Measurements from ENCODE around the gene CTRB2.
"Not testable (repeated sequence)": the region's sequence is repeated elsewhere in the genome, so short reads cannot be mapped to it uniquely, and the experiment has no call there.

CTRB2 gene

GRCh38 chr16:75242436-75243078, 35.6 kb upstream of the CTRB2 start:
- in situ Hi-C loops (cut with MboI; ENCODE audit: low sequenced_read_pairs) = not testable (repeated sequence)

- in situ Hi-C loops (cut with MboI; ENCODE audit: low sequenced_read_pairs) = no loop called here
These were observed 35.0 kb upstream of the CTRB2 start for GRCh38 chr16:75241955-75242354.

- in situ Hi-C loops (cut with MboI; ENCODE audit: low sequenced_read_pairs) = no loop called here
These were observed 34.5 kb upstream of the CTRB2 start for GRCh38 chr16:75241412-75241811.

GRCh38 chr16:75240633-75241032, 33.7 kb upstream of the CTRB2 start:
- in situ Hi-C loops (cut with MboI; ENCODE audit: low sequenced_read_pairs) = not testable (repeated sequence)

DNA sequence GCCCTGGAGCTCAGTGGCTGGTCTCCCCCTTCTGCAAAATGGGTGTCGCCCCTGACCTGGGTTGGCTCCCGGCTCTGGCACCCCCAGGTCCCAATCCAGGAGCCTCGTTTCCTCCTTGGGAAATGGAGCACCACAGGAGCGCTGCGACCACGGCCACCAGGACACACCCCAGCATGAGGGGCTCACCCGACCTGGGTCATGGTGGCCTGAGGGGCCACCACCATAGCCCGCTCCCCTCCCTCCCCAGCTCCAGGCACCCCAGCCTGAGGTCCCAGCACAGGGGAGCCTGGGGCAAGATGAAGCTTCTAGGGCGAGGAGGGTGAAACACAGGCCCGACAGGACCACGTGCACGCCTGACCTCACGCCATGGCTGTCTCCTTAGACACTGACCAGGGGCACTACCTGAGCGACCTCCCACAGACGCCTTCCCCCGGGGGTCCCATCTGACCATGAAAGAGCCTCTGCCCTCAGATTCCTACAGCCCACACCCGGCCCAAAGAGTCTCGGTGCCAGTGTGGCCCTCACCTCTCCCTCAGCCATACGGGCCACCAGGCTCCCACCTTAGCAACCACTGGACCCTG, 32.7 kb upstream of the CTRB2 start:
- in situ Hi-C loops (cut with MboI; ENCODE audit: low sequenced_read_pairs) = no loop called here

GRCh38 chr16:75238853-75239541, 32.0 kb upstream of the CTRB2 start:
- in situ Hi-C loops (cut with MboI; ENCODE audit: low sequenced_read_pairs) = no loop called here

GRCh38 chr16:75238132-75238852, 31.3 kb upstream of the CTRB2 start:
- in situ Hi-C loops (cut with MboI; ENCODE audit: low sequenced_read_pairs) = no loop called here

DNA sequence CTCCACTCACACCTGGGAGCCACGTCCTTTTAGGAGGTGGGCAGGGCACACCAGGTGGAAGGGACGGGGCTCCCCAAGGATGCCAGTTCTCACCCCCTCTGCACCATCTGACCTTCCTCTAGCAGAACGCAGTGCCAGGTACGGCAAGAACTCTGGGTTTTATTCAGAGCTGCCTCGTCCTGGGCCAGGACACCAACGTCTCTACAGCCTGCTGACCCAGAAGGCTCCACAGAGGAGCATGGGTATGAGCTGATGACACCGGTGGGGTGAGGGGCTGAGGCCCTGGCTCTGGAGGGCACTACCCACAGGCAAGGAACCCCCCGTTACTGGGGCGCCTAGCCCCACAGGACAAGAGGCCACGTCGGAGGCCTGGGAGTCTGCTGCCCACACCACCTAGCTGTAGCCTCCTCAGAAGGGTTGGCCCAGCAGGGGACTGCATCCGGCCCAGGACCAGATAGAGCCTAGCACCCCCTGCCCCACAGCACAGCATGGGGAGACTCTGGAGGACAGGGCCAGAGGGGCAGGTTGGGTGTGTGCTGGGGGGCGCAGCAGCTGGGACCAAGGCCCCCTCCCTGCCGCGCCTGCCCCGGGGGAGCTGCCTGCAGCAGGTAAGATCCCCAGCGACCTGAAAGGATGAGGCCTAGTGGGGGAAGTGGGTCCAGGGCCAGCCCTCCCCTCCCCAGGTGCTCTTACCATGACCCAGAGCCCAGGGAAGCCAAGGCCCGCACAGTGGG, 30.6 kb upstream of the CTRB2 start:
- in situ Hi-C loops (cut with MboI; ENCODE audit: low sequenced_read_pairs) = no loop called here

GRCh38 chr16:75236736-75237397, 29.9 kb upstream of the CTRB2 start:
- in situ Hi-C loops (cut with MboI; ENCODE audit: low sequenced_read_pairs) = no loop called here

DNA sequence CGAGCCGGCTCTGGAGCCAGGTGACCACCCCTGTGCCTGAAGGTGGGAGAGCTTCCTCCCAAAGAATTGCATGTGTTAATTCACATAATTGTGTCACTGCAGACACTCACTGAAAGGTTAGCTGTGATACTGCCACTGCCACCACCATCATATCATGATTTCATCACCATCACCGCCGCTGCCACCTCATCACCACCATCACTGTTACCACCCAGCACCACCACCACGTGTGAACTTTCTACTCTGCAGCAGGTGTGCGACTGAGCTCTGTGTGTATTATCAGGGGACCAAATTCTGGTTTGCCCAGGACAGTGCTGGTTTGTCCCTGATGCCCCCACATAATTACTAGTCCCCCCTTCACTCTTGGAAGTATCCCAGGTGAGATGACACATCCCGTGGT, 29.3 kb upstream of the CTRB2 start:
- in situ Hi-C loops (cut with MboI; ENCODE audit: low sequenced_read_pairs) = no loop called here

DNA sequence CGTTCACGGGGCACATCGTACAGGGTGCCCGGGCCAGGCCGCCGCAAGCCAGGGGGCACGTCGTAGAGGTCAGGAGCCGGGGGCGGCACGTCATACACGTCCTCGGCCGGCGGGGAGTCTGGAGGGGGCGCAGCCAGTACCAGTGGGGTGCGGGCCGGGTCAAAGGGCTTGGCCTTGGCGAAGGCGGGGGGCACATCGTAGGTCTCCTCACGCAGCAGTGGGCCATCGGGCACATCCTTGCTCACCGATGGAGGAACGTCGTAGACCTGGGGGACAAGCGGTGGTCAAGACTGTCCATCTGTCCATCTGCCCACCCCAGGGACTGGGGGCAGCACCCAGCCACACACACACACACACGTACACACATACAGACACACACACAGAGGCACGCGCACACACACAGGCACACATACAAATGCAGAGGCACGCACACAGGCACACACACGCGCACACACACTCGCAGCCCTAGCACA, 28.8 kb upstream of the CTRB2 start:
- in situ Hi-C loops (cut with MboI; ENCODE audit: low sequenced_read_pairs) = no loop called here

DNA sequence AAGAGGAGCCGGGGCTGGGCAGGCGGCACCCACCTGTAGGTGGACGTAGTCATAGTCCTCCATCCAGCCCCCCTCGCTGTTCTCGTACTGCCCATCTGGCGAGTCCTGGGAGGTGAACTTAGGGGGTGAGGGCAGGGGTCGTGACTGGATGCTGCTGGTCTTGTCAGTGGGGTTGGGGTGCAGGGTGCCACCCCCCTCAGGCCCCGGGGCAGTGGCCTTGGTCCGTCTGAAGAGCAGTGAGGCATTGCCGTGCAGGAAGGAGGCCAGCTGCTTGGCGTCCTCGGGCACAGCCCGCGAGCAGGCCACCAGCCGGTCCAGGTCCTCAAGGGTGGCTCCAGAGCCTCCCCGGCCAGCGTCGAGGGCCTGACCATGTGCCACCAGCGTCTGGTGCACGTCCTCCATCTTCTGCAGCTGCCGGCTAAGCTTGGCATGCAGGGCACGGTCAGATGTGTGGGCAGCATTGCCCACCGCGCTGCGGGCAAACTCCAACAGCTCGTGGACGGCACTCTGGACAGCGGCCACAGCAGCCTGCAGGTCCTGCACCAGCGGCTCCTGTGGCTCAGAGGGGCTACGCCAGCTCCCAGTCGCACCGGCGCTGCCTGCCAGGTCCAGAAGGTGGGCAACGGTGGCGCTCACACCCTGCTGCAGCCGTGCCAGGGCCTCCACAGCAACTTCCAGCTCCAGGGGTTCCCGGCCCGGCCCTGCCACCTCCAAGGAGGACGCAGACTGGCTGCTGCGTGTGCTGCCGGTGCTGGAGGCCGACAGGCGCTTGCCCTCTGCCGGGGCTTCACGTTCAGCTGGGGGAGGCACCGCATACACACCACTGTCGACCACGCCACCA, 28.1 kb upstream of the CTRB2 start:
- in situ Hi-C loops (cut with MboI; ENCODE audit: low sequenced_read_pairs) = no loop called here

GRCh38 chr16:75233611-75233938, 26.6 kb upstream of the CTRB2 start:
- in situ Hi-C loops (cut with MboI; ENCODE audit: low sequenced_read_pairs) = no loop called here

- in situ Hi-C loops (cut with MboI; ENCODE audit: low sequenced_read_pairs) = no loop called here
These were observed 24.6 kb upstream of the CTRB2 start for GRCh38 chr16:75231570-75231969.

DNA sequence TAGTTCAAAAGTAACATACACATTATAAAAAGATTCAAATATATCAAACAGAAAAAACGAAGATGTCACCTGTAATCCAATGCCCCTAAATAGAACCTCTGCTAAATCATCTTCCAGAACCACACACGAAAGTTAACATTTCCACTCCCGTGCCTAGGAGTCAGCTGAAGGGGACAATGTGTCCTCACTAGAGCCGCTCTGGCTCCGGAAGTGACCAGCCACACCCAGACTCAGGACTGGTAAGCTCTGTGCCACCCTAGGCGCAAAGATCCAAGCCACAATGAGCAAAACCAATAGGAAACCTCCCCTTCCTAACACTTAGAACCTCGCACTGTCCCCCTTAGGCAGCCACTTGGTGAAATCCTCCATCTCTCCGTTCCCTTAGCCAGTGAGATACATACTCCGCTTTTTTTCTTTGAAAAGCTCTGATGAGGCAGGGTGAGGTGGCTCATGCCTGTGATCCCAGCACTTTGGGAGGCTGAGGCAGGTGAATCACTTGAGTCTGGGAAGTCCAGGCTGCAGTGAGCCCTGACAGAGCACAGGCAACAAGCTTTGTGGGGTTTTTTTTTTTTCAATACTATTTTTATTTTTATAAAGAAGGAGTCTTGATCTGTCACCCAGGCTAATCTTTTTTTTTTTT, 23.6 kb upstream of the CTRB2 start:
- in situ Hi-C loops (cut with MboI; ENCODE audit: low sequenced_read_pairs) = no loop called here

GRCh38 chr16:75229172-75230031, 22.4 kb upstream of the CTRB2 start:
- in situ Hi-C loops (cut with MboI; ENCODE audit: low sequenced_read_pairs) = no loop called here

- in situ Hi-C loops (cut with MboI; ENCODE audit: low sequenced_read_pairs) = no loop called here
These were observed 21.4 kb upstream of the CTRB2 start for GRCh38 chr16:75228143-75228976.

All from HL-60/S4 treated with phorbol 12-myristate 13-acetate at 8.2 ng/mL for 4 days and 3 days (cell line).